ENCODE results near the gene MYORG.

Gene MYORG

GRCh38 chr9:34376596-34377403 is at the start of gene MYORG:
Gene MYORG (minus strand): TSS chr9:34376898. CDS start chr9:34372943, 3,955 bp downstream.
- DNase-seq (ENCODE audit: low read depth in 2 of 2), result peak; percentile 94 to 95

GRCh38 chr9:34419716-34420504 is 43.2 kb upstream of the MYORG start:
- no peak for DNase-seq (ENCODE audit: low read depth in 2 of 2)

- DNase-seq (ENCODE audit: low read depth in 2 of 2), result no peak
These were observed 41.0 kb upstream of the MYORG start for GRCh38 chr9:34417734-34418133.

GRCh38 chr9:34413231-34413852 is 36.6 kb upstream of the MYORG start:
- DNase-seq (ENCODE audit: low read depth in 2 of 2), result peak in 1 of 2 donors; percentile 19

- DNase-seq (ENCODE audit: low read depth in 2 of 2), result no peak
These were observed 35.6 kb upstream of the MYORG start for GRCh38 chr9:34412336-34412735.

- DNase-seq (ENCODE audit: low read depth in 2 of 2), result no peak
These were observed 32.5 kb upstream of the MYORG start for GRCh38 chr9:34409154-34409553.

GRCh38 chr9:34408173-34408572 is 31.5 kb upstream of the MYORG start:
- DNase-seq (ENCODE audit: low read depth in 2 of 2), result no peak

- DNase-seq (ENCODE audit: low read depth in 2 of 2), result no peak
These were observed 29.5 kb upstream of the MYORG start for GRCh38 chr9:34406219-34406618.

- DNase-seq (ENCODE audit: low read depth in 2 of 2), result no peak
These were observed 29.0 kb upstream of the MYORG start for GRCh38 chr9:34405719-34406118.

GRCh38 chr9:34403554-34404380 is 27.1 kb upstream of the MYORG start:
- peak; percentile 44 to 55 for DNase-seq (ENCODE audit: low read depth in 2 of 2)

GRCh38 chr9:34400686-34401602 is 24.2 kb upstream of the MYORG start:
- no peak for DNase-seq (ENCODE audit: low read depth in 2 of 2)

GRCh38 chr9:34400275-34400674 is 23.6 kb upstream of the MYORG start:
- DNase-seq (ENCODE audit: low read depth in 2 of 2), result no peak

- DNase-seq (ENCODE audit: low read depth in 2 of 2), result no peak
These were observed 23.0 kb upstream of the MYORG start for GRCh38 chr9:34399729-34400128.

GRCh38 chr9:34398875-34399274 is 22.2 kb upstream of the MYORG start:
- no peak for DNase-seq (ENCODE audit: low read depth in 2 of 2)

- no peak for DNase-seq (ENCODE audit: low read depth in 2 of 2)
These were observed 19.8 kb upstream of the MYORG start for GRCh38 chr9:34396276-34397214.

- no peak for DNase-seq (ENCODE audit: low read depth in 2 of 2)
These were observed 15.8 kb upstream of the MYORG start for GRCh38 chr9:34392511-34392910.

- no peak for DNase-seq (ENCODE audit: low read depth in 2 of 2)
These were observed 10.5 kb upstream of the MYORG start for GRCh38 chr9:34387239-34387638.

- DNase-seq (ENCODE audit: low read depth in 2 of 2), result no peak
These were observed 10.0 kb upstream of the MYORG start for GRCh38 chr9:34386656-34387055.

GRCh38 chr9:34385561-34386230 is 9.0 kb upstream of the MYORG start:
- DNase-seq (ENCODE audit: low read depth in 2 of 2), result no peak
